Measurements from ENCODE around the gene PCDHGA1.
"Not testable (repeated sequence)": the region's sequence is repeated elsewhere in the genome, so short reads cannot be mapped to it uniquely, and the experiment has no call there.

GRCh38 chr5:141340781-141341354, 10.6 kb downstream of the PCDHGA1 start:
- not testable (repeated sequence) for TF ChIP-seq CTCF (IDR thresholded peaks at IDR 0.05; ENCODE audit: poor library complexity, severe bottlenecking); RAD21 (conservative IDR thresholded peaks at IDR 0.05); TAF1 (IDR thresholded peaks at IDR 0.05; ENCODE audit: low read depth); EP300 (conservative IDR thresholded peaks at IDR 0.05; ENCODE audit: poor library complexity, severe bottlenecking); SMC3 (conservative IDR thresholded peaks at IDR 0.05; ENCODE audit: poor library complexity); POLR2AphosphoS5 (IDR thresholded peaks at IDR 0.05); REST (IDR thresholded peaks at IDR 0.05; ENCODE audit: borderline replicate concordance)
